SK-N-DZ (cell line): ENCODE measurements around the gene UQCRC1. TPM values are rescaled to one million over a fixed set of nuclear protein-coding genes. Genes with fewer than 3 reads are reported as not detected.

ENCODE experiments used
- DNase-seq: peaks from one replicate; pipeline ENCODE4 v3.0.0-alpha.2; 2015; ENCODE audit warnings: low spot score
- polyA plus RNA-seq, 2 experiments: library from polyadenylated mRNA; depleted of rRNA; stranded (reverse); fragments of >200 nt; gene quantifications; 2 replicates each; pipeline ENCODE4 v1.2.3, GENCODE V29; 2014

The UQCRC1 gene
- polyA plus RNA-seq (2014; cell fraction: cytosol; rRNA removed), result 271 and 392 TPM in 2 replicates
- 352 and 389 TPM in 2 replicates for polyA plus RNA-seq (2014; cell fraction: nucleus; rRNA removed)

DNA sequence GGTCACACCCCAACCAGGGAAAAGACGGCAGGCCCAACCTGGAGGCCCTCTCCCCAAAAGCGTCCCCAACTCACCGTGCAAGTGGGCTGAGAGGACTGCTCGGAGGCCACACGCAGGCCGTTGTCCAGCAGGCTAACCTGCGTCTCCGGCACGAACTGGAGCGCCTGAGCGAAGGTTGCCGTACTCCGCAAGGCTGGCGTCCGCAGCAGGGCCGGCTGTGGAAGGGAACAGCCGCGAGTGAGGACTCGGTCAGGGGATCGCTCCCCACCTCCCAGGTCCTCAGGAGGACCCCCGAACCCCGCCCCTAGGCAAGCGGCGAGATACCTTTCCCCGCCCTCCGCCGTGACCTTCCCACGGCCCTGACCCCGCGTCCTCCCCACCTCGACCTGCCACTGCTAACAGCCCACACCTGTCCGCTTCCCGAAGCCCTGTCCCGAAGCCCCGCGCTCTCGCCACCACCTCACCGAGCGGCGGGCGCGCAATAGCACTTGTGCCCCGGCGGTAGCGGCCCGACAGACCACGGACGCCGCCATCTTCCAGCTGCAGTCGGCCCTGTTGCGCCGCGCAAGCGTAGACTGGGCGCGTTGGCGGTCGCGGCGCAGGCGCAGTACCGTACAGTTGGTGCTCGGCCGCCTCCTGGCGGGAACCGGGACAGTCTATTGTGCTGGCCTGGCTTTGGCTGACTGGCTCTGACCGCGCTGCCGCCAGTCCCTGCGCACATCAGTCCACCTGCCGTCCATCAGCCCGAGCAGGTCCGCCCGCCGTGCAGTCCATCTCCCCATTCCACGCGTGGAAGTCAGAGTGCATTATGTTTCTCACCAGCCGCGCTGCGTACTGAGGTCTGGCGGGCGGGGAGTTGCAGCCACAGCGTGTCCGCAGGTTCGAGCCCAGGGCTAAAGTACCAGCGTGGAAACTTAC lies at the start of gene UQCRC1:
Gene UQCRC1 (minus strand): TSS at position 559 of the 918 bp plus-strand sequence. CDS start 26 bp downstream, at position 533.
- peak; percentile 89 for DNase-seq

DNA sequence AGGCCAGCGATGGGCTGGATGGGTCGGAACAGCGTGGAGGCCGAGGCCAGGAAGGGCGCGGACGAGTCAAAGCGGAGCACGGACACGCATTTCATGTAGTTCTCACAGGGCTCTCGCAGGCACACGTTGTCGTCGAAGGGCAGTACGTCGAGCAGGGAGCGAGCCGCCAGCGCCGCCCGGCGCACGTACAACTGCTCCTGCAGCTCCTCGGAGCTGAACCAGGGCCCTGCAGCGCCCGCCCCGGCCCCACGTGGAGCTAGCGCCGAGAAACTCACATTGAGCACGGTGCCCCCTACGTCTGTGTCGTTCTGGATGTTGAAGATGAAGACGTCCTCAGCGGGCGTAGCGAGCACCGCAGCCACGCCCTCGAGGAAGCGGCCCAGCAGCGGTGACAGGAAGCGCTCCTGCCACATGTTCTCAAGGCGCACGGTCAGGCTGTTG lies 47.4 kb upstream of the UQCRC1 start:
- no peak for DNase-seq

DNA sequence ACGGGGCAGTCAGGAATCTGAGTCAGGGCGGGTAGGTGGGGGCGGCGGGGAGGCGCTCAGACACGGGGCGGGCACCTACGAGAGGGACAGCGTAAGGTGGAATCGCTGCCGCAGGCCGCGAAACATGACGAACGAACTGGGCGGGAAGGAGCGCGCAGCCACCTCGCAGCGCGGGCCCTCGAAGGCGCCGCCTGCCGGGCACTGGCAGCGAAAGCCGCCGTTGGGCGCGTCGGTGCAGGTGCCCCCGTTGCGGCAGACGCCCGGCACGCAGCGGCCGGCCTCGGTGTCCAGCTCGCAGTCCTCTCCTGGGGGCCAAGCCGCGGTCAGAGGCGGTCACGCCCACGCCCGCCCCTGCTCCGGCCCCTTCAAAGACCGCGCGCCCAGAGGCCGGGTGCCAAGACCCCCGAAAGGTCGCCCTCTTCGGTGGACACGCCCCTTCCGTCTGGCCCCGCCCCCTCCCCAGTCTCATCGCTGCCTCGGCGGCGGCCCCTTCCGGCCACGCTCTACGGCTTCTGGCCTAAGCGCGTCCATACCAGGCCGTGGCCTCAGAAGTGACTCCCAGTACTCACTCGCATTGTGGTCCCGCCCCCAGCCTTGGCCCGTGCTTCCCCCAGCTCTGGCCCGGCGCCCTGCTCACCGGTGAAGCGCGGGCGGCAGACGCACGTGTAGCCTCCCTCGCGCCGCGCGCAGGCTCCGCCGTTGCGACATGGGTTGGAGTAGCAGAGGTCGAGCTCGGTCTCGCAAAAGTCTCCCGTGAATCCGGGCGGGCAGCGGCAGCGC lies 46.8 kb upstream of the UQCRC1 start:
- DNase-seq, result no peak

DNA sequence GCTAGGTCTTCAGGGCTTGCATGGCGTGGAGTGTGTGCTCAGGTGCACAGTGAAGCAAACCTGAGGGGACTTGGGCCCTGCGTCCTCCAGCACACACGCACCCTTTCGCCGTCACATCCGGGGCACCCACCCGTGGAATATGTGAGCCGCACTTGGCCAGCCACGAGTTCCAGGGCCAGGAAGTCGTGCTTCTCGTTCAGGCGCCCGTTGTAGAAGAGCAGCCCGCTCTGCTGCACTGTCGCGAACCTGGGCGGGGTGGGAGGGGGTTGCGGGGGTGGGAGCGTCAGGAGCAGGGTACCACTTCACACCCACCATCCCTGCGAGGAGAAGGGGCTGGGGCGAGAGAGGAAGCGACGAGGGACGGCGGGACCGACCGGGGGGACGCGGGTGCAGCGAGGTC lies 46.2 kb upstream of the UQCRC1 start:
- DNase-seq, result no peak

DNA sequence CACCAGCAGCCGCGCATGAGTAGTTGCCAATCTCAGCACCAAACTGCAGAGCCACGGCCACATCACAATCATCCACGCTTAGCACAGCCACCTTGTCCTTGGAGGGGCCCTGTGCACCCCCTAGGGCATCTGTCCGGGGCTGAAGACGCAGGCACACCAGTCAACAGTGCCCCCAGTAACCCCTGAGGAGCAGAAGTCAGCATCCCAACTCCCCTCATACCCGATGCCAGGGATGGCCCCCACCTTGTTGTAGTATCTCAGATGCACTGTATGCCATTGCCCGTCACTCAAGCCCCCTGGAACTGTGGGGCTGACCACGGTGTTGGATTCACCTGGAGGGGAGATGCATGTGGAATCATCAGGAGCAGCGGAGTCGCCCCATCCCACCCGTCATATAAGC lies 45.6 kb upstream of the UQCRC1 start:
- no peak for DNase-seq

DNA sequence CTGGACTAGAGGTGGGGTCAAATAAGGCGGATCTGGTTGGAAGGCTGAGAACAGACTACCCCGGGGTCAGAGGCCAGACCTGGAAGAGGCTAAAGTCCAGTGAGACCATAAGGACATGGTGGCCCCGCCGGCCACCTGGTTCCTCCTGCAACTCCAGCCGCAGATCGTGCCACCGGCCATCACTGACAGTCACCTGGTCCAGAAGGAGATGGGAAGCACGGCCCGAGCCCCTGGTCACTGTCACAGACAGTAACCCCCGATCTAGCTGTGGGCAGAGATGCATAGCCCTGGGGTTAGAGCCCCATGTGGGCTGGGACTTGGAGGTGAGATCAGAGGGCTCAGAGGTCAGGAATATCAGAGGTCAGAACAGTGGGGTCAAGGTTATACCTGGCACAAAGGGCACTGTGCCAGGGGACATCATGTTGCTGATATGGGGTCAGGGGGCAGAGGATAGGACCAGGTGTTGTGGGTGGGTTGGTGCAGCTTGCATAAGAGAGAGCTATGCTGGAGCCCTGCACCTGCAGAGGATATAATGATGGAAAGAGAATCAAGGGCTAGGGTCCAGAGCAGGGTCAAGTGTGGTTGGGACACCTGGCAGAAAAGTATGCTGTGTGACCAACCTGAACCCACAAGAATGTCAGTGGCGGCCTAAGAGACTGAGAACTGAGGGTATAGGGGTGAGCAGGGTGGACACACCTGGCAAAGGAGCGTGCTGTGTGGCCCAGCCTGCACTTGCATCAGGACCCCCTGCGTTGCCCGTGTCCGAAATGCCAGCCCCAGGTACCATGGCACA lies 43.7 kb upstream of the UQCRC1 start:
- DNase-seq, result no peak

DNA sequence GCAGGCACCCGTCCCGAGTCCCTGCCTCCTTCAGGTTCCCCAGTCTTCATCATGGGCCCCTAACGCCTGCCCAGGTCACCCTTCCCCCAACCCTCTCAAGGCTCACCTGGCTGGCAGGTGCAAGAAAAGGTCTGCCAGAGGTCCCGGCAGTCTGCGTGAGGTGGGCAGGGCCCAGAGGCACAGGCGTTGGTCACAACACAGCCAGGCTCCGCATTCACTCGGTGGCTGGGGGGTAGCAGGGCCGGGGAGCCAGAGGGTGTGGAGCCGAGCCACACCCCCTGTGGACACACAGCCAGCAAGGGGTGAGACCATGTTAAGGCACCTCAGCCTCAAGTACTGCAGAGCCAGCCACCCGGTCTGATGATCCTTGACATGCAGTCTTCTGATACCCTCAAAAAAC lies 42.3 kb upstream of the UQCRC1 start:
- DNase-seq, result no peak

DNA sequence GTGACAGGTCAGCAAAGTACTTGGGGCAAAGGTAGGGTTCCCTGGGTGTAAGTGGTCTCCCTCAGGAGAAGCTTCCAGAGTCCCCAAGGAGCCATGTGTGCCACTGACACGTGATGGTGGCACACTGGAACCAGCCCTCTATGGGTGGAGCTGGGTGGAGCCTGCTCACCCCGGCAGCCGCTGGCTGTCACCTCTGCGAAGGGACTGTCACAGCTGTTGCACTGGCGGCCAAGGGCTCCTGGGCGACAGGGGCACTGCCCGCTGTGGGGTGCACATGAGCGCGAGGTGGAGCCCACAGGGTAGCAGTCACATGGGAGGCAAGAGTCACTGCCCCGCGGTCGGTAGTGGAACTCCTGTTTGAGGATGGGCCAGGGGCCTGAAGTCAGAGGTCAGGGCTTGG lies 41.3 kb upstream of the UQCRC1 start:
- no peak for DNase-seq

DNA sequence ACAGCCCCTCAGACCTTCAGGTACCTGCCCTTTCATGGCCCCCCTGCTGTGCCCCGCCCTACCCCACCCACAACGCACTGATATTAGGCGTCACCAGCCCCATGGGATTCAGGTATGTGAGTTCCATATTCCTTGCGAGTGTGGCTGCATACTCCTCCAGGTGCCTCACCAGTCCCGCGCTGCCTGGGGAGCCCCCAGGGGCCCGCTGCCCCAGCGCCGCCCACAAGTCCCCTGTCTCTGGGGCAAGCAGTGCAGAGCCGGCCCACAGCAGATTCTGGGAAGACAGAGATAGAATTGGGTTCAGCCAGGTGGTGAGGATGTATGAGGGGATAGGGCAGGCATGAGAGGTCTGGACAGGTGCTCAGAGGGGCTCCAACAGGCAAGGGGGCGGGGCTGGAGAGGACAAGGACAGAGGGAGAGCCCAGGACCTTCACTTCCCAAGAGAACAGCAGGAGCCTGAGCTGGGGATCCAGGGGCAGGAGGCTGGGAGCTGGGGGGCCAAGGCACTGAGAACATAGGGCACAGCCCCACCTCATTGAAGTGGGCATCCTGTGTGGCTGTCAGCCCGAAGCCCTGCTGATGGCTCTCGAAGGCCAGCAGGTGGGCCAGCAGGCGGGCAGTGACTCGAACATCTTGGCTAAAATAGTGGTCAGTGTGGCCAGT lies 38.9 kb upstream of the UQCRC1 start:
- no peak for DNase-seq

DNA sequence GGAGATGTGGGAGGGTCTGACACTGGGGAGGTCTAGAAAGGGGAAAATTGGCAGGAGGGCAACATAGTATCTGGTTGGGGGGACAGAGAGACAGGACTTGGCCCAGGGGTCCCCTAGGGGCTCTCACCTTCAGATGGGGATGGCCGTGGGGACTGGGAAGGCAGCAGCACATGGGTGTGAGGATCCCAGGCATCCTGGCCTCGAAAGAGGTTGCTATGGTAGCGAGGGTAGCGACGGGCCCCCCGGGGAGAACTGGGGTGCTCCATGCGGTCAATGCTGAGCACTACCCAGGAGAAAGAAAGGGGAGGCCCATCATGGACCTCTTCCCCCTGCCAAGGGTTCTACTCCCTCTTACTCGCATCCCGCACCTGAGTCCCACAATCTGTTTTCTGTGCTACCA lies 38.3 kb upstream of the UQCRC1 start:
- DNase-seq, result no peak

DNA sequence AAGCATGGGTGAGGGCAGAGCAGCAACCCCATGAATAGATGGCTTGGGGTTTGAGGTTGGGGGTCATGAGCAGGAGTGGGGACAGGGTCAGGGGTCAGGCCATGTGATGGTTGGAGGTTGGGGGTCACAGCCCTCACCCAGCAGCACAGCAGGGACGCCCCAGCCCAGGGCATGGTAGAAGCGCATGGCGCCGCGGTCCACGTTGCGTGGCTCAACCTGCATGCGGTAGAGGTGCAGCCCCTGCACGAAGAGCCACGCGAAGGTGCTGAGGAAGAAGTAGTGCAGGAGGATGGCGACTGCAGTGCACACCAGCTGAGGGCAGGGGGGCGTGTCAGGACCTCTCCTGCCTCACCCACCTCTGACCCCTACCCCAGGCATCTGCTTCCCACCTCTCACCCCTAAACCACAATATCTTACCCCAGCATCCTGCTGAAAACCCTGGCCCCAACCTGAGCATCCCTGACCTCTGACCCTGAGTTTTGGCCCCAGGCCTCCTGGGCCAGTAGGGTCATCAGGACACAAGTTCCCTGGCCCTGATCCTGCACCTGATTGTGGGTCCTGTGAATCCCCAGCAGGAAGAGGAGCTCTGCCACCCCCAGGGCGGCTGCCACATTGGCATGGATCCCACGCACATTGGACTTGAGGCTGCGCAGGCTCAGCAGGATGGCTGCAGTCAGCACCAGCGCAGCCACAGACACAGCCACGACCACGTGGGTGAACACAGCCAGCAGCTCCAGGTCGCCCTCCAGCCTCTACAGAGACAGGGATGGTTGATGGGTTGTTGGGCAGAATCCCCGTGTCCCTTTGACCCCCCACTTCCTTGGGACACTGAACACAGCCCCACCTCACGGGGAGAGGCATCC lies 35.7 kb upstream of the UQCRC1 start:
- DNase-seq, result no peak

DNA sequence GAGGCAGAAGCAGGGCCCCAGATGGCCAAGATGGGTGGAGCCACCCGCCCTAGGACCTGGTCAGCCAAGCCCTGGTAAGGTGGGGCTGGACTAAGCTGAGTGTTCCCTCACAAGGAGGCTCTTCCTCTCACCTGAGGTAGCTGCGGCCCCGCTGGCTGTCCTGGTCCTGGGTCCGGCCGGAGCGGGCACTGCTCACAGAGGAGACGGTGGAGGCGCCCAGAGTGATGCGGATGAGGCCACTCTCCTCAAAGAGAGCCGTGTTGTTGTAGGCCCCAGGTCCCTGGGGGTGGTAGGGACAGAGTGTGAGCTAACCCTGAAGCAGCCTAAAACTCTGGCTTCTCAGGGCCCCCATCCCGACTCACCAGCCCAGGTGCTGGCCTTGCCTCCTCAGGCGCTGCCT lies 33.2 kb upstream of the UQCRC1 start:
- no peak for DNase-seq

DNA sequence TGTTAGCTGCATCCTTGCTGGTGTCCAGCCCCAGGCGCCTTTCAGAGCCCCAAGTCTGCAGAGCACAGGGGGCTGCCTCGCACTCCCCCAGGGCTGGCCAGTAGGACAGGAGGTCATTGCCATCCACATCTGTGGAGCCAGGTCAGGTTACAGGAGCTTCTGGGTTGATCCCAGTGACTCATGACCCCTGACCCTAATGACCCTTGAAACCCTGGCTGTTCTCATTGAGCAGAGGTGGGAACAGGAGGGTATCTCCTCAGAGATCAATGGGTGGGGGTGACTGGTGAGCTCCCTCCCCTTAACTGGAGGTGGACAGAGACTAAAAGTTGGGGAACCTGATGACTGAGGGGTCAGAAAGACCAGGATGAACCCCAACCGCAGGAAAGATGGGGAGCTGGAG lies 31.9 kb upstream of the UQCRC1 start:
- DNase-seq, result no peak

DNA sequence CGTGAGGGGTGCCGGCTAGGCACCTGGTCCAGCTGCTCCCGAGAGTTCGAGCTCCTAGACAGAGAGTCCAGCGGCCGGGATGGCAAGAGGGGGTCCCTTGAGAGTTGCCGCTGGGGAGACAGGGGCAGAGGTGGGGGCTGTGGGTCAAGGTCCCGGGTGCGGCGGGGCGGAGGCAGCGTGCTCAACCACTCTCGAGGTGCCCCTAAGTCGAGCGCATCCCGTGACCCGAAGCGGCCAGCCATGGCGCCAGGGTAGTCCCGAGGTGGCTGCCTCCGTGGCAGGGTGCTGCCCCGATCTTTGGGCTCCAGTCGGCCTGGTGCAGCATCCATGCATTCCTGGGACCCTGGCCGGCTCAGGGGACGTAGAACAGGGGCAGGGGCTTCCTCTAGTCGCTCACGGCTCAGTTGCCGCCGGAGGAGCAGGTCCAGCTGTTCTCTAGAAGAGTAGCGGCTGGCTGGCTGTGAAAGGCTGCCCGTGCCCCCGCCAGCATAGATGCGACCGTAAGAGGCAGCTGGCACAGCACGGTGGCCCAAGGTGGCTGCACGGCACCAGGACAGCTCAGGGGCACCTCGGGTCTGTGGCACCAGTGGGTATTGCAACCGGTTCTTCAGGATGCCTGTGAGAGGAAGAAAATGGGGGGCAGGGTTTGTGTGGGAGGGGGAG lies 30.6 kb upstream of the UQCRC1 start:
- no peak for DNase-seq

DNA sequence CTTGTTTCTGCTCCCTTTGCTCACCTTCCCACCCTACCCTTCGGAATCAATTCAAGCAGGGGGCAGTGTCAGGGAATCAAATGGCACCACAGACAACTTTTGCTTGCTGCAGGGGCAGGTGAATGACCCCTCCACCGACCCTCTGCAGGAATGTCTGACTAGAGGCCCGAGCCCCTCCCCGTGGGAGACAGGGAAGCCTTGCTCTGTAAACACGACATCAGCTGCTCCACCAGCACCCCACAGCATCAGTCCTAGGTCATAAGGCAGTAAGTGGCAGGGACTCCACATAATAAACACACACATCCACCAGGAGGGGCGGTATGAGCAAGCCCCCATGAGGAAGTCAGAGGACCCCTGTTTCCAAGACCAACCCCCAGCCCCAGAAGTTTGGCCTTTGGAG lies 27.9 kb upstream of the UQCRC1 start:
- no peak for DNase-seq

DNA sequence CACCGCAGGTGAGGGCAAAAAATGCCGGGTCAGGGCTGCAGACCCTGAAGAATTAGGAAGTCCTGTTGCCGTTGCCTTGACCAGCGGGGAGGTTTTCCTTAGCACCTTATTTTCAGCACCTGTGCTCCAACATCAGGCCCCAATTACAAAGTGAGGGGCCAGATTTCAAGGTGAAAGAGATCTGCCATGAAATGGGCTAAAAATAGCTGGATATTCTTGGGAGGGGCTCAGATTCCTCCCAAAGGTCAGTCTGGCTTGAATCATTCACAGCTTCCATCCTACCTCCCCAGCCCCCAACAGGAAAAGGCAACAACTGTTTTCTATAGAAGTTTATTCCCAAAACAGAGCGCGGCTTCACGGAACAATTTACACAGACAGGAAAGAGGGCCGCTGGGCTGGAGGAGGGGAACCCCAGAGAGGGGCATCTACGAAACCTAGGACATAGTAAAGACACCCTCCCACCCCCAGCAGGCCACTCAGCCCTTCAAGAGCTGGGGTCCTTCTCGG lies 26.8 kb upstream of the UQCRC1 start:
- no peak for DNase-seq

DNA sequence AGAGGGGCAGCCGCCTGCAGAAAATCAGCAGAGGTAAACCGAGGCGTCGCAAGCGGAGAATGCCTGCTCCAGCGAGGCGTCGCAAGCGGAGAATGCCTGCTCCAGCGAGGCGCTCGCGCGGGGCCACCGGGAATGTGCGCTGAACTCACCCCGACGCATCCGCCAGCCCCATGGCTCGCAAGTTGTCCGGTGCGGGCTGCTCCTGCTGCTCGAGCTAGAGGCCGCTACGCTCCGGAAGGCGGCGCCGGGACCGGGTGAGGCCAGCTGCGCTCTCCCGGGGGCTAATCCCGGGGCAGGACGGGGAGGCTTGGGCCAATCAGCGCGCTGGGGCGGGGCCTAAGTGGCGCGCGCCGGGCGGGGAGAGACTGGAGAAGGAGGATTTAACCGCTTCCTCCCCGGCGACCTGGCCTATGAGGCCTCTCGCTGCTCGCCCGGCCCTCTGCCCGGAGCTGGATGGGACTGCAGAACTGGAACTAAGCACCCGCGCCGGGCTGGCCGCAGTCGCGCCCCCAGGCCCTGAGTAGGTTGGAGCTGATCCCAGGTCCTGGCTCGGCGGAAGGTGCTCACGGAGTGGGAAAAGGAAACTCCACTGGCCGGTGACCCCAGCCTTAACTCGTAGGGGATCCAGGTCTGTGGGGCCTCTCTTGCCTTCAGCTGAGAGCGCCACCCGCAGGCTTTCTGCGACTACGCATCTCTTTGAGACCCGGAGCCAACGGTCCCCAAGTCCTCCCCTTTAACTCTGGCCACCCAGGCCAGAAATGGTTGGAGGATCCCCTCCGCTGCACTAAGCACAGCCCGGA lies 26.0 kb upstream of the UQCRC1 start, which contains the start of gene SLC26A6:
Gene SLC26A6 (minus strand): TSS at position 240 of the 800 bp plus-strand sequence. CDS start 68 bp downstream, at position 172.
- DNase-seq, result peak; percentile 95

DNA sequence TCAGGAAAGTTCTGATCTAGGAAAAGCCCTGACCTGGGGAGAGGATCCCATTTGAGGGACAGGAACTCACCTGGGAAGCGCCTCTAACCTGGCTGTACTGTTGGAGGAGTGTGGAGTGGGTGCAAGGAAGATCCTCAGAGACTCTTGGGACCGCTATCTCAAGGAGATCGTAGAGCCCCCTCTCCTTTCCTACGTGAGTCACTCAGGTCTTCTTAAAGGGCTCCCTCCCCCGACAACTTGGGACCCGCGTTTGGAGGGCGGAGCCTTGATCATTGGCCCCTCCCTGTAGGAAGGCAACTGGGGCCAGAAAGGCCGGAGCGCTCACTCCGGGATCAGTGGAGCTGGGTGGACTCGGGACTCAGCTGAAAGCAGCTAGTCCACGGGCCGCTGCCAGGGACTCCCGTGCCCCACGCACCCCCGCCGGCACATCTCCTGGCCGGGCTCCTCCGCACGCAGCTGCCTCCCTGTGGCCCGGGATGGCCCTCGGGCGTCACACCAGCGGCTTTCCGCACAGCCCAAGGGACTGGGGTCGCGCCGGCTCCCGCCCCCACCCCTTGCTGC lies 25.3 kb upstream of the UQCRC1 start:
- DNase-seq, result peak; percentile 74
